Activated naive CD4-positive, alpha-beta T cell treated with anti-CD3 and anti-CD28 coated beads for 36 hours (primary cell): ENCODE results near the gene GPR141. TPM values are rescaled to one million over a fixed set of nuclear protein-coding genes. Genes with fewer than 3 reads are reported as not detected.
"Not testable (repeated sequence)": the region's sequence is repeated elsewhere in the genome, so short reads cannot be mapped to it uniquely, and the experiment has no call there.

Source experiments
- CTCF ChIA-PET: fragments of 350-600 bp; sonication (Branson Sonifier 250); formaldehyde crosslinking; loops from one replicate; lab custom pipeline; 2021; ENCODE audit warnings: antibody characterized with exemption; lab: Charles Lee
- DNase-seq: peaks from one replicate; pipeline ENCODE4 v3.0.0-alpha.2; 2020
- H3K27ac Mint-ChIP-seq: one replicate; pipeline ENCODE4 v1.8.0; 2021; ENCODE audit warnings: mild to moderate bottlenecking, mixed read lengths
- H3K27me3 Mint-ChIP-seq: one replicate; pipeline ENCODE4 v1.8.0; 2021; ENCODE audit warnings: low read depth, mixed read lengths
- H3K36me3 Mint-ChIP-seq: one replicate; pipeline ENCODE4 v1.8.0; 2021; ENCODE audit warnings: low read depth, mixed read lengths
- H3K4me1 Mint-ChIP-seq: one replicate; pipeline ENCODE4 v1.8.0; 2021; ENCODE audit warnings: low read depth, mixed read lengths
- H3K4me3 Mint-ChIP-seq: one replicate; pipeline ENCODE4 v1.8.0; 2021; ENCODE audit warnings: mild to moderate bottlenecking, moderate library complexity, mixed read lengths
- H3K9me3 Mint-ChIP-seq: one replicate; pipeline ENCODE4 v1.8.0; 2021; ENCODE audit warnings: mixed read lengths
- intact Hi-C: fragments of 100-400 bp; cut with micrococcal nuclease; formaldehyde crosslinking; loops from one replicate; pipeline ENCODE4 v1.15.1; 2023
- total RNA-seq, 2 experiments: library from RNA; stranded (reverse); gene quantifications; one replicate each; pipeline ENCODE4 v1.2.3, GENCODE V29; 2021

GPR141 gene
- total RNA-seq, 2 experiments from 2014 or later = not detected

DNA sequence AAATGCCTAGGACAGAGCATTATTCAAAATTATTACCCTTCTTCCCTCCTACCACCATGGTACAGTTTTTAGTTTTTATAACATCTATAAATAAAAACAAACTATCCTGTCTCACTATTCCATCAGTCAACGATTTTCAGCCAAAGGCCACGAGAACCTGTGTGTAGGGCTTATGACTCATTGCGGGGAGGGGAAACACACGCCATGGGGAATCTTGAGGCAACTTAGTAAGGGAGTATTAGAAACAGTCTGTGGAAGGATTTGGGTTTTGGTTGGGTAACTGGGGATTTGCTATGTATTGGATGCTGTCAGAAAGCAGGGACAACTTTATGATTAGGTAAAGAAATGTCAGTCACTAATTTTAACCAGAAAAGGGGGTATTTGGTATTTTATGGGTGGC is 14.7 kb downstream of the GPR141 start:
- no peaks in the 10 kb centered on the region for H3K4me1 Mint-ChIP-seq
- no peak for DNase-seq
- no peaks in the 10 kb centered on the region for H3K36me3 Mint-ChIP-seq
- no peaks in the 10 kb centered on the region for H3K9me3 Mint-ChIP-seq
- CTCF ChIA-PET = interaction anchor here (1.1 kb wide), 1 partner anchor 32 kb away, joined by 3 read pairs; no protein-coding TSS in a partner anchor
- intact Hi-C loops = no loop called here
- no peak overlapping the region for H3K27ac Mint-ChIP-seq
- peaks cover 2% of the 10 kb centered on the region for H3K27me3 Mint-ChIP-seq
- no peak overlapping the region for H3K4me3 Mint-ChIP-seq

DNA sequence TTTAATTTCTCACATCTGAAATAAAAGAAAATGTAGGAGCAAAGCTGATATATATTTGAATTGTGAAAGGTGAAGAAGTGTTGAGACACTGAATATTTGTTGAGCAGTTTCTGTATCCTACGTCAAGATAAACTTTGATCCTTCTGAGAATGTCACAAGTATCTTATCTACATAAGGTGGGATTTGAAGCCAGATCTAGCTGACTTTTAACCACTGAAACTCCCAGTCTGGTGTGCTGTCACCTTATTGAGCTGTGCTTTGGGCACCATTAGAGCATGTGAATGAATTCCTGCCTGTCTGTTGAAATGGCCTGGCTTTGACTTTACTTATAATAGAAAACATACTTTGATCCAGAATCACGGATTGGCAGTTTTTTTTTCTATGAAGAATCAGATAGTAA is 15.2 kb downstream of the GPR141 start:
- Mint-ChIP-seq H3K27ac (no peak overlapping the region), H3K36me3 (no peaks in the 10 kb centered on the region), H3K4me1 (no peaks in the 10 kb centered on the region), H3K27me3 (peaks cover 2% of the 10 kb centered on the region), H3K9me3 (no peaks in the 10 kb centered on the region), H3K4me3 (no peak overlapping the region)
- intact Hi-C loops = no loop called here
- no peak for DNase-seq
- CTCF ChIA-PET = interaction anchor here (1.1 kb wide), 1 partner anchor 31 kb away, joined by 3 read pairs; no protein-coding TSS in a partner anchor

DNA sequence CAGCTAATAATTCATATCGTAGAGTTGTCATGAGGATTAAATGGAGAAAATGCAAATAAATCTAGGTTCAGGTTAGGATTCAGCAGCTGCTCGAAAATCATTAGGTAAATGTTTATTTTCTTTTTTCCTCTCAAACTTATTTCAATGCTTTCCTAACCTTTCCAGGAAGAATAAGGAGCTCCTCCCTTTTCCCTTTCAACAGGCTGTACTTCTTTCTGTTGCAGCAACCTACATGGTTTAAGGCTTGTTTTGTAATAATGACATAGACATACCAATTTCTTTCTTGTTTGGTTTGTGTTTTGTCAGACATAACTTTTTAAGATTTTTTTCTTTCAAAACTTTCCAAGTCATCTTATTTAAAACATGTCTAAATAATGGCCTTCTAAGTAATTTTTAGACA is 18.2 kb downstream of the GPR141 start:
- H3K9me3 Mint-ChIP-seq = no peaks in the 10 kb centered on the region
- DNase-seq = no peak
- H3K4me1 Mint-ChIP-seq = no peaks in the 10 kb centered on the region
- CTCF ChIA-PET = no interaction called here
- H3K4me3 Mint-ChIP-seq = no peak overlapping the region
- H3K36me3 Mint-ChIP-seq = no peaks in the 10 kb centered on the region
- H3K27me3 Mint-ChIP-seq = no peaks in the 10 kb centered on the region
- H3K27ac Mint-ChIP-seq = no peak overlapping the region
- intact Hi-C loops = no loop called here

DNA sequence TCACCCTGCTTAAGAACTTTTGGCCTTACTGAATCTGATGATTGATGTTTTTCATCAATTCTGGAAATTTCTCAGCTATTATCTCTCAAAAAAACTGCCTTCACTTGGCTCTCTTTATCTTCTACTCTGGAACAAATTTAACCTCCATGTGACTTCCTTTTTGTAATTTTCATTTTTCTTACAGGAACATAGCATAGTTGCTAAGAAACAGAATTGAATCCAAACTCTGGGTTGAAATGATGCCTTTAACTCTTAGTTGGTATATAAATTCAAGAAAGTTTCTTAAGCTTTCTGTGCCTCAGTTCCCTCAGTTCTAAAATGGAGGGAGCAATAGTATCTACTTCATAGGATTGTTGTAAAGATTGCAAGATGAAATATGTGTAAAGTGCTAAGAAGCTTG is 19.8 kb downstream of the GPR141 start:
- Mint-ChIP-seq H3K4me3 (no peak overlapping the region), H3K27me3 (peaks cover 5% of the 10 kb centered on the region), H3K27ac (no peak overlapping the region), H3K9me3 (no peaks in the 10 kb centered on the region), H3K4me1 (no peaks in the 10 kb centered on the region), H3K36me3 (no peaks in the 10 kb centered on the region)
- DNase-seq = no peak
- CTCF ChIA-PET = no interaction called here
- intact Hi-C loops = no loop called here

DNA sequence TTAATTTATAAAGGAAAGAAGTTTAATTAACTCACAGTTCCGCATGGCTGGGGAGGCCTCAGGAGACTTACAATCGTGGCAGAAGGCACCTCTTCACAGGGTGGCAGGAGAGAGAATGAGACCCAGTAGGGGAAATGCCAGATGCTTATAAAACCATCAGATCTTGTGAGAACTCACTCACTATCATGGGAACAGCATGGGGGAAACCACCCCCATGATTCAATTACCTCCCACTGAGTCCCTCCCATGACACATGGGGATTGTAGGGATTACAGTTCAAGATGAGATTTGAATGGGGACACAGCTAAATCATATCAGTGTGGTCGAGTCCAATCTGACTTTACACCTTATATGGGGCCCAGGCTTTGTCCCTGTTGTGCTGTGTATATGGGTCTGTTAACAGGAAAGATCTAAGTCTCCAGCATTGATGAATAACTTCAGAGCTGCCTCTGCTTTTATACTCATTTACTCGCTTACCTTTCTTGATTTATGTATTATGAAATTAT is 20.8 kb downstream of the GPR141 start:
- H3K4me3 Mint-ChIP-seq, CTCF ChIA-PET, H3K36me3 Mint-ChIP-seq, H3K4me1 Mint-ChIP-seq, H3K27me3 Mint-ChIP-seq, intact Hi-C loops, H3K27ac Mint-ChIP-seq, H3K9me3 Mint-ChIP-seq, DNase-seq: not testable (repeated sequence)

DNA sequence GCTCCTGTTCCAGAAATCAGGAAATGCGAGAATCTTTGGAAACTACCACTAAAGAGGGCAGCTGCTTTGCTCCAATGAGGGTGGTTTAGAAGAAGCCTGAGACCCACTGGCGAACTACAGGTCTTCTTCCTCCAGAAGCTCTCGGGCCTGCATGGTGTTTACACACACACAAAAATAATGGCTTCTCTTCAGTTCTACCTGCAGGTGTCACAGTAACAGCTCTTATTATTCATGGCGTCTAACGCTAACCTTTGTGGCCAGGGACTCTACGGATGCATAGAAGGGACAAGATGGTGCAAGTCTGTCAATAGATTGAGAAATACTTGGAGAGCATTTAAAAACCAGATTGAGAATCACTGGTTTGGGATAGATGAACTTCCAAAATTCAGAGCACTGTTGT is 22.4 kb downstream of the GPR141 start:
- H3K36me3 Mint-ChIP-seq = no peaks in the 10 kb centered on the region
- CTCF ChIA-PET = interaction anchor here (0.8 kb wide), 1 partner anchor 128 kb away, joined by 4 read pairs; no protein-coding TSS in a partner anchor
- intact Hi-C loops = no loop called here
- no peak overlapping the region for H3K4me3 Mint-ChIP-seq
- H3K27ac Mint-ChIP-seq = no peak overlapping the region
- H3K4me1 Mint-ChIP-seq = no peaks in the 10 kb centered on the region
- no peaks in the 10 kb centered on the region for H3K9me3 Mint-ChIP-seq
- DNase-seq = no peak
- peaks cover 7% of the 10 kb centered on the region for H3K27me3 Mint-ChIP-seq

DNA sequence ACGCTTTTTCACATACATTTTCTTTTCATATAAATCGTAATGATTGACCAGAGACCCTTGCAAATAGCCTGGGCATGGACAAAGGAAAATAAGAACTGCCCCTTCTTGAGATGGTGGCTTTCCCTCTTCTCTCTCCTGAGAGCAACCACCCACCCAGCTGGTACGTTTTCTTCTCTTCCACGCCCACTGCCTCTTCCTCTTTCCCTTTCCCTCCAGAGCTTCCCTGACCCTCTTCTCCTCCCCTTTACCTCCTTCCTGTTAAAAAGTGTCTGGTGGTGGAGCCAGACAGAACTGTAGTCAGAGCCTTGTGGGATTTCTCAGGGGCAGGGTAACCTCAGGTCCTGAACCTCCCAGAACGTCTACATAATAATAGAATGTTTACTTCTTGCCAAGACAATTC is 23.2 kb downstream of the GPR141 start:
- Mint-ChIP-seq H3K27ac (no peak overlapping the region), H3K27me3 (peaks cover 7% of the 10 kb centered on the region), H3K36me3 (no peaks in the 10 kb centered on the region), H3K4me3 (no peak overlapping the region), H3K9me3 (no peaks in the 10 kb centered on the region), H3K4me1 (no peaks in the 10 kb centered on the region)
- intact Hi-C loops = no loop called here
- DNase-seq = no peak
- CTCF ChIA-PET = interaction anchor here (0.8 kb wide), 1 partner anchor 127 kb away, joined by 4 read pairs; no protein-coding TSS in a partner anchor

DNA sequence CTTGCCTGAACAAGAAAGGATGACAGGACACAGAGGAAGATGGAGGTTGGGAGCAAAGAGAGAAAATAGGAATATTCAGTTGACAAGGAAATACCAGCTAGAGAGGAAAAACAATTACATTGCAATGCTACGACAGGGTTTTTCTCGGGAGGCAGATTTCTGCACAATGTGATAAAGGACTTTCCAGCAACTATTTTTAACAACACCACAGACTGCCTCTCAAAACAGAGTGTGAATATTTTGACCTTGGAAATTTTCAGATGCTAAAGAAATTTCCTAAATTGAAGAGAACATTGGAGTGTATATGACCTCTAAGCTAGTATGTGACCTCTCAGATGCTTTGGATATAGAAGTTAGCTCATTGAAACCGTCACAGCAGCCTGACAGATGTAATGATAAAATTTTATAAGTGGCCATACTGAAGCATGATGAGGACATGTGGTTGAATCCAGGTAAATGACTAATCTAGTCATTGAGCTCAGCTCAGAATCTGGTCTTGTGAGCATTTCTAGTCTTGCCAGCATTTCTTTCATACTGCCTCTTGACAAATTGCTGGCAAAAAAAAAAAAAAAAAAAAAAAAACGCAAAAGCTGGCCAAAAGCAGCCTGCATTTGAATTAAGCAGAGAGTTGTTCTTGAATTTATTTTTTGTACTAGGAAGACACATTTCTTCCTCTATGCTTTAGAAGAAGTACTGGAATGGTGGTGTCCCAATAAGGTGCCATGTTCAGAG is 24.4 kb downstream of the GPR141 start:
- Mint-ChIP-seq H3K36me3 (no peaks in the 10 kb centered on the region), H3K9me3 (no peaks in the 10 kb centered on the region), H3K27me3 (peaks cover 7% of the 10 kb centered on the region), H3K4me1 (no peaks in the 10 kb centered on the region), H3K4me3 (no peak overlapping the region), H3K27ac (no peak overlapping the region)
- no peak for DNase-seq
- CTCF ChIA-PET = interaction anchor here (0.8 kb wide), 1 partner anchor 88 kb away, joined by 3 read pairs; no protein-coding TSS in a partner anchor
- intact Hi-C loops = no loop called here

DNA sequence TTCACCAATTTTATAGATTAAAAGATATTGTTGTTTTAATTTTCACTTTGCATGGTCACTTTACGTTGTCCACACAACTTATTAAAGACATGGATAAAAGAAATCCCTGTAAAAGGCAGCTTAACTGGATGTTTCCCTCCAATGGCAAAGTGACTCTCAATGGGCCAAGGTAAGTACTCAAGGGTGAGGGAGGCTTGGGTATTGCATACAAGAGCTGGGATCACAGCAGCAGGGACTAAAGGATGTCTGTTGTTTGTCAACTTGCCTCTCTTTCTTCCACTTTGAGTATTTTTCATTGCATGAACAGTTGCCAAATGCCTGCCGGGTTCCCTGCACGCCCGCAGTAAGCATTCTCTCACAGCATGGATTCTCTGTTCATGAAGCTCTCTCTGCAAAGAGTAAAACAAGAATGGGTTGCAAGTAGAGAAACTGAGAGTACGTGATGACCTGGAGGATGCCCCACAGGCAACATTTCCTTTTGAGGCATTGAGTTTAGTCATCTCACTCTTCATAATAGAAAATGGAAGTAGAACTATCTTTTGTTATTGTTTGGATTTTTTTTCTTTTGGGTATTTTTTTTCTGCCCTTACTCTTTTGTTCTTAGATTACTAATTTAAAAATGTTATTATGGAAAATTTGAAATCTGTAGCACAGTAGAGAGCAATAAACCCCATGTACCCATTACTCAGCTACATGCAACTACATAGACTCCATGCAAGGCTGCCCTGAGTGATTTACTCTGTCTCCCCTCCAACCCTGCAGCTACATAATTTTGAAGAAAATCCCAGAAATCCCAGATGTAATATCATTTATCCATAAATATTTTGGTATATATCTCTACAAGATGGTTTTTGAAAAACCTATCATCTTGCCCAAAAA is 26.3 kb downstream of the GPR141 start:
- no peak for DNase-seq
- no peak overlapping the region for H3K27ac Mint-ChIP-seq
- no peaks in the 10 kb centered on the region for H3K9me3 Mint-ChIP-seq

DNA sequence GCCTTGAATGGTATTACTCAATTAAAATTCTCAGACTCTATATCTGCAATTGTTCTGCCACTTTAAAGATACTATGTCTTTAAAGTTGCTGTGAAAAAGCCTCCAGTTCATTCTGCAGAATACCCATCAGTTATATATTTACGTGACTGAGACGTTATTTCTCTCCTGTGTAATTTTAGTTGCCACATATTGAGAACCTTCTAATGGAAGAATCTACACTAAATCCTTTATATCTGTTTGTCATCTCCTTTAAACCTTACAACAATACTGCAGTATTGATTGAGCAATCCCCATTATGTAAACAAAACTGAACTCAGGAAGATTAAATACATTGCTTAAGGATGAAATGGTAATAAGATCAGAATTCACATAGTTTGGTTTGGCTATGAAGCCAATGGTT is 30.0 kb downstream of the GPR141 start:
- no peaks in the 10 kb centered on the region for H3K27me3 Mint-ChIP-seq

More for the DNA sequence above, 26.3 kb downstream of the GPR141 start:
- CTCF ChIA-PET = interaction anchor here (0.6 kb wide), 1 partner anchor 20 kb away, joined by 3 read pairs; no protein-coding TSS in a partner anchor
- H3K4me1 Mint-ChIP-seq = no peaks in the 10 kb centered on the region
- no peak overlapping the region for H3K4me3 Mint-ChIP-seq
- intact Hi-C loops = no loop called here
- peaks cover 7% of the 10 kb centered on the region for H3K27me3 Mint-ChIP-seq
- H3K36me3 Mint-ChIP-seq = no peaks in the 10 kb centered on the region

DNA sequence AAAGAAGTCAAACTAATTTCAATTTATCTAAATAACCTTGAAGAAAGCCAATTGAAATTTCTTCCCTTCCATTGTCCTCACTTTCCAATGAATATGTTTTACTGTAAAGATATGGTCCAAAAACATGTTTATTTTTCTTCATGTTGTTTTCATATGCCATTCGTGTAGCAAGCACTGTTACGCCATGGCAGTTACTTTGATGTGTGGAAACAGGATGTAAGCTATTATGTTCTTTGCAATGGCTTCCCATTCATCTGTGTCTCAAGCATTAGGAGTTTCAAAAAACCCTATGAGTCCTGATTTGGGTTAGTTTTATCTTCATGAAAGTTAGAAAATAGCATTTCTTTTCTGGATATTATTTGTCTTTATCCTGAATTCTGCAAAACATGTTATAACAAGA is 31.0 kb downstream of the GPR141 start:
- Mint-ChIP-seq H3K27me3 (no peaks in the 10 kb centered on the region), H3K36me3 (no peaks in the 10 kb centered on the region), H3K9me3 (no peaks in the 10 kb centered on the region), H3K27ac (no peak overlapping the region), H3K4me1 (no peaks in the 10 kb centered on the region), H3K4me3 (no peak overlapping the region)
- DNase-seq = no peak
- CTCF ChIA-PET = no interaction called here
- intact Hi-C loops = no loop called here

More for the DNA sequence above, 30.0 kb downstream of the GPR141 start:
- no peak for DNase-seq
- Mint-ChIP-seq H3K36me3 (no peaks in the 10 kb centered on the region), H3K4me1 (no peaks in the 10 kb centered on the region), H3K4me3 (no peak overlapping the region), H3K27ac (no peak overlapping the region), H3K9me3 (no peaks in the 10 kb centered on the region)
- intact Hi-C loops = no loop called here
- CTCF ChIA-PET = no interaction called here

DNA sequence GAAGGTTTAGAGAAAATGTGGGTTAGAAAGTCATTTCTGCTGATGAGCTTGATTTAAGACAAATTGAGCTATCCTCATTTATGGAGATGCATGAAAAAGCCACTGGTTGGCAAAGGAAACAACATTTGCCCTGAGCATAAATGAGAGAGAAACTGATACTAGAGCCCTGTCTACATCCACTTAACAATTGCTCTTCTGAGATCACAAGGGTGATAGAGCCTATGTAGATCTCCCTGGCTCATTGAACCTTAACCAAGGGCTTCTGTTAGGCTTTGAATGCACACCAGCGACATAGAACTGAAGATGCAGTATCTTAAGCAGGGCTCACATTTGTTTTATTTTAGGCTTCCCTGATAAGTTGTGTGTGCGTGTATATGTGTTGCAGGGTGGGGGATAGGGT is 35.0 kb downstream of the GPR141 start:
- DNase-seq = no peak
- H3K27me3 Mint-ChIP-seq = no peaks in the 10 kb centered on the region
- H3K27ac Mint-ChIP-seq = no peak overlapping the region
- H3K36me3 Mint-ChIP-seq = no peaks in the 10 kb centered on the region
- H3K9me3 Mint-ChIP-seq = no peaks in the 10 kb centered on the region
- intact Hi-C loops = no loop called here
- CTCF ChIA-PET = interaction anchor here (0.8 kb wide), 1 partner anchor 115 kb away, joined by 3 read pairs; no protein-coding TSS in a partner anchor
- H3K4me1 Mint-ChIP-seq = no peaks in the 10 kb centered on the region
- no peak overlapping the region for H3K4me3 Mint-ChIP-seq
